AG04450 (cell line): ENCODE results near the gene MST1R. TPM values are rescaled to one million over a fixed set of nuclear protein-coding genes. Genes with fewer than 3 reads are reported as not detected.

ENCODE experiments used
- CTCF ChIA-PET: fragments of 300-600, 350-600 bp; formaldehyde crosslinking; extraction: SDS; loops from one replicate; lab custom pipeline; 2022; ENCODE audit warnings: antibody characterized with exemption, inconsistent platforms; lab: Charles Lee
- POLR2A ChIA-PET: fragments of 350-600 bp; formaldehyde crosslinking; extraction: SDS; loops from one replicate; lab custom pipeline; 2021; ENCODE audit warnings: antibody characterized with exemption, inconsistent platforms; lab: Yijun Ruan, JAX
- DNase-seq: peaks from one replicate; pipeline ENCODE4 v3.0.0-alpha.2; 2011; ENCODE audit warnings: low read depth, low spot score
- H3K27ac ChIP-seq: one replicate; pipeline ENCODE4 v1.5.1; 2012; ENCODE audit warnings: low read depth, low read length, control low read depth
- H3K27me3 ChIP-seq: one replicate; pipeline ENCODE4 v1.6.0; 2012; ENCODE audit warnings: low read length; ENCODE audit not compliant: control insufficient read depth, insufficient read depth
- H3K4me3 ChIP-seq: 2 replicates; pipeline ENCODE4 v1.5.1; 2011; ENCODE audit warnings: mild to moderate bottlenecking, low read depth, low read length, control low read depth
- H3K9me3 ChIP-seq: 2 replicates; pipeline ENCODE4 v1.5.1; 2012; ENCODE audit warnings: low read length; ENCODE audit not compliant: control insufficient read depth, insufficient read depth
- CTCF ChIP-seq: IDR thresholded peaks from 2 replicates; pipeline ENCODE4 v1.5.1; 2011; ENCODE audit warnings: low read depth, low read length, control low read depth, inconsistent platforms
- polyA plus RNA-seq: library from polyadenylated mRNA; depleted of rRNA; stranded (reverse); fragments of >200 nt; gene quantifications from 2 replicates; pipeline ENCODE4 v1.2.3, GENCODE V29; 2011

MST1R gene
- polyA plus RNA-seq, 1 experiment: 0.10 TPM

- POLR2A ChIA-PET: no interaction called here
- Histone ChIP-seq H3K27me3 (no peaks in the 10 kb centered on the region), H3K4me3 (no peak overlapping the region), H3K27ac (no peak overlapping the region), H3K9me3 (no peaks in the 10 kb centered on the region; the same call in 1 of the 2 replicates)
- DNase-seq: no peak
- TF ChIP-seq CTCF: no peak
- CTCF ChIA-PET: interaction anchor here (0.6 to 1.5 kb wide), 5 partner anchors 9 to 229 kb away, joined by 3 to 11 read pairs (median 8); partner anchors contain the start of gene MON1A
Observed at GRCh38 chr3:49900491-49901153, 3.1 kb downstream of the MST1R start.

GRCh38 chr3:49899815-49900214, 3.9 kb downstream of the MST1R start:
- Histone ChIP-seq H3K27me3 (no peaks in the 10 kb centered on the region), H3K4me3 (no peak overlapping the region), H3K9me3 (no peaks in the 10 kb centered on the region; the same call in 1 of the 2 replicates), H3K27ac (no peak overlapping the region)
- ChIA-PET POLR2A (no interaction called here), CTCF (interaction anchor here (0.6 kb wide), 2 partner anchors 30 to 196 kb away, joined by 6 to 8 read pairs; partner anchors contain the start of gene MON1A)
- no peak for TF ChIP-seq CTCF
- no peak for DNase-seq

GRCh38 chr3:49898991-49899390, 4.7 kb downstream of the MST1R start:
- Histone ChIP-seq H3K9me3 (no peaks in the 10 kb centered on the region; the same call in 1 of the 2 replicates), H3K27ac (no peak overlapping the region), H3K4me3 (no peak overlapping the region), H3K27me3 (no peaks in the 10 kb centered on the region)
- POLR2A ChIA-PET: no interaction called here
- no peak for TF ChIP-seq CTCF
- DNase-seq: no peak
- CTCF ChIA-PET: interaction anchor here (0.5 kb wide), 1 partner anchor 96 kb away, joined by 4 read pairs; the partner anchor contains the start of gene INKA1

GRCh38 chr3:49896345-49896744, 7.3 kb downstream of the MST1R start:
- Histone ChIP-seq H3K27ac (no peak overlapping the region), H3K27me3 (no peaks in the 10 kb centered on the region), H3K4me3 (no peak overlapping the region), H3K9me3 (no peaks in the 10 kb centered on the region)
- DNase-seq: no peak
- no peak for TF ChIP-seq CTCF
- ChIA-PET CTCF (no interaction called here), POLR2A (no interaction called here)

GRCh38 chr3:49895791-49896190, 7.9 kb downstream of the MST1R start:
- ChIA-PET POLR2A (no interaction called here), CTCF (no interaction called here)
- Histone ChIP-seq H3K27me3 (no peaks in the 10 kb centered on the region), H3K4me3 (no peak overlapping the region), H3K9me3 (no peaks in the 10 kb centered on the region), H3K27ac (no peak overlapping the region)
- no peak for DNase-seq
- TF ChIP-seq CTCF: no peak
